Erythroblast (primary cell): ENCODE data around the gene KCNAB2.
"Not testable (repeated sequence)": the region's sequence is repeated elsewhere in the genome, so short reads cannot be mapped to it uniquely, and the experiment has no call there.

Experiments
- GATA1 ChIP-seq: IDR thresholded peaks from 2 replicates; pipeline ENCODE4 v1.6.1; 2011; ENCODE audit warnings: low read depth, mild to moderate bottlenecking, control low read depth, low read length, moderate library complexity
- POLR2A ChIP-seq: IDR thresholded peaks from 2 replicates; pipeline ENCODE4 v1.6.1; 2011; ENCODE audit warnings: mild to moderate bottlenecking, low read length

- not testable (repeated sequence) for TF ChIP-seq POLR2A, GATA1
These were observed 17.9 kb downstream of the KCNAB2 start for GRCh38 chr1:6063532-6064053.
